A549 (cell line): ENCODE results near the gene TRAM2. TPM values are rescaled to one million over a fixed set of nuclear protein-coding genes. Genes with fewer than 3 reads are reported as not detected.
"Not testable (repeated sequence)": the region's sequence is repeated elsewhere in the genome, so short reads cannot be mapped to it uniquely, and the experiment has no call there.

ENCODE experiments used
- ATAC-seq, 2 experiments: fragments of 200-7000 bp in 1 of 2; fragments of >200 bp in 1 of 2; cut with Nextera tagmentation in 1 of 2; cut with Tn5 transposase in 1 of 2; 3 replicates each; pipeline versions ENCODE4 v1.8.0 to v1.9.1; 2018 to 2020; ENCODE audit warnings: mild to moderate bottlenecking in 1 of 2, moderate library complexity in 1 of 2
- CTCF ChIA-PET: fragments of 300-600 bp; sonication (Branson Sonifier 250); formaldehyde crosslinking; extraction: SDS; loops from one replicate; lab custom pipeline; 2021; ENCODE audit warnings: antibody characterized with exemption, inconsistent platforms; lab: Yijun Ruan, JAX
- POLR2A ChIA-PET: fragments of 350-600 bp; formaldehyde crosslinking; extraction: SDS; loops from one replicate; lab custom pipeline; 2021; ENCODE audit warnings: antibody characterized with exemption, inconsistent platforms; lab: Yijun Ruan, JAX
- DNase-seq, 2 experiments: peaks; one replicate each; pipeline versions ENCODE4 v3.0.0 to v3.0.0-alpha.2; 2011 to 2016; ENCODE audit warnings: low read depth in 1 of 2, low spot score in 1 of 2
- FAIRE-seq: peaks from 2 replicates; lab custom pipeline; 2011; peaks lifted over from hg19 to GRCh38; lab: Jason Lieb, UNC
- H3K27ac ChIP-seq, 2 experiments: fragments of >200 bp; sonication (Bioruptor Twin); formaldehyde crosslinking; 3 replicates each; pipeline ENCODE4 v1.5.1; 2016 to 2017
- H3K4me1 ChIP-seq: fragments of >200 bp; sonication (Bioruptor Twin); formaldehyde crosslinking; 3 replicates; pipeline ENCODE4 v1.6.1; 2016
- H3K4me2 ChIP-seq: fragments of >200 bp; sonication (Bioruptor Twin); formaldehyde crosslinking; 3 replicates; pipeline ENCODE4 v1.6.1; 2016
- H3K4me3 ChIP-seq: fragments of >200 bp; sonication (Bioruptor Twin); formaldehyde crosslinking; 3 replicates; pipeline ENCODE4 v1.5.1; 2016
- H3K9me3 ChIP-seq: fragments of >200 bp; sonication (Bioruptor Twin); formaldehyde crosslinking; 3 replicates; pipeline ENCODE4 v1.6.1; 2016
- CBX8 ChIP-seq: fragments of 200-600 bp; sonication (generic); IDR thresholded peaks from 2 replicates; pipeline ENCODE4 v1.6.1; 2016
- EHMT2 ChIP-seq: fragments of 200-600 bp; sonication (generic); IDR thresholded peaks from 2 replicates; pipeline ENCODE4 v1.6.1; 2016; ENCODE audit warnings: antibody characterized with exemption, low read depth, mild to moderate bottlenecking, moderate library complexity
- FOXS1 ChIP-seq: fragments of 250-450 bp; sonication (Bioruptor Pico); IDR thresholded peaks from 2 replicates; pipeline ENCODE4 v1.5.0; 2020; ENCODE audit warnings: mild to moderate bottlenecking, moderate library complexity
- HEYL ChIP-seq: fragments of 250-450 bp; sonication (Bioruptor Pico); IDR thresholded peaks from 2 replicates; pipeline ENCODE4 v1.8.0; 2021; ENCODE audit warnings: mild to moderate bottlenecking, moderate library complexity
- HOXA7 ChIP-seq: fragments of 250-450 bp; sonication (Bioruptor Pico); IDR thresholded peaks from 2 replicates; pipeline ENCODE4 v1.5.0; 2020; ENCODE audit warnings: mild to moderate bottlenecking, moderate library complexity
- JUNB ChIP-seq: fragments of >200 bp; sonication (Bioruptor Twin); formaldehyde crosslinking; IDR thresholded peaks from 2 replicates; pipeline ENCODE4 v1.6.1; 2016
- KDM5A ChIP-seq: fragments of 200-600 bp; sonication (generic); IDR thresholded peaks from 2 replicates; pipeline ENCODE4 v1.6.1; 2016; ENCODE audit warnings: antibody characterized with exemption, mild to moderate bottlenecking
- PBX3 ChIP-seq: IDR thresholded peaks from 2 replicates; pipeline ENCODE4 v1.6.1; 2012
- RAD21 ChIP-seq, 2 experiments: fragments of >200 bp in 1 of 2; sonication (Bioruptor Twin) in 1 of 2; formaldehyde crosslinking in 1 of 2; IDR thresholded peaks in 1 of 2; conservative IDR thresholded peaks in 1 of 2; 2 replicates in 1 of 2; 3 replicates in 1 of 2; pipeline ENCODE4 v1.6.1; 2012 to 2018; ENCODE audit warnings: inconsistent platforms in 1 of 2
- RARB ChIP-seq: fragments of 250-450 bp; sonication (Bioruptor Pico); IDR thresholded peaks from 2 replicates; pipeline ENCODE4 v1.8.0; 2021; ENCODE audit warnings: mild to moderate bottlenecking, moderate library complexity
- RNF2 ChIP-seq: fragments of 200-600 bp; sonication (generic); IDR thresholded peaks from 2 replicates; pipeline ENCODE4 v1.6.1; 2016; ENCODE audit warnings: low read depth, mild to moderate bottlenecking, antibody characterized with exemption, moderate library complexity, borderline replicate concordance
- SMC3 ChIP-seq: fragments of >200 bp; sonication (Bioruptor Twin); formaldehyde crosslinking; IDR thresholded peaks from 3 replicates; pipeline ENCODE4 v1.6.1; 2018; ENCODE audit warnings: inconsistent platforms
- ZC3H11A ChIP-seq: fragments of 450-650 bp; IDR thresholded peaks from 2 replicates; pipeline ENCODE4 v1.6.1; 2014; ENCODE audit warnings: antibody characterized with exemption, mild to moderate bottlenecking
- ZFP36 ChIP-seq: fragments of 450-650 bp; IDR thresholded peaks from 2 replicates; pipeline ENCODE4 v1.6.1; 2014; ENCODE audit warnings: borderline replicate concordance; ENCODE audit not compliant: partially characterized antibody
- WGBS: methylation state at CpG from one replicate; pipeline ENCODE4 v1.1.6; 2017; ENCODE audit errors: missing lambda C conversion rate; 5-methylcytosine and 5-hydroxymethylcytosine counted together
- polyA plus RNA-seq, 4 experiments: library from polyadenylated mRNA; depleted of rRNA in 3 of 4; stranded (reverse); fragments of >200 nt; fragmentation: RNase III in 1 of 4; extraction: RNeasy Plus Mini Kit Qiagen cat#74134 plus additional on column Dnase treatment in 1 of 4; gene quantifications; 2 replicates in 3 of 4; 3 replicates in 1 of 4; pipeline ENCODE4 v1.2.3, GENCODE V29; 2011 to 2017
- TF ChIP-seq, protein P1 (sequence below): fragments of 250-450 bp; sonication (Bioruptor Pico); IDR thresholded peaks from 2 replicates; pipeline ENCODE4 v1.5.0; 2020; ENCODE audit warnings: low read depth, mild to moderate bottlenecking, moderate library complexity
- TF ChIP-seq, protein P2 (sequence below): fragments of 200-600 bp; sonication (generic); IDR thresholded peaks from 2 replicates; pipeline ENCODE4 v1.6.1; 2016; ENCODE audit warnings: antibody characterized with exemption, mild to moderate bottlenecking, moderate library complexity
- TF ChIP-seq, protein P3 (sequence below): fragments of >200 bp; sonication (Bioruptor Twin); formaldehyde crosslinking; IDR thresholded peaks from 2 replicates; pipeline ENCODE4 v1.6.1; 2016

TRAM2 gene
- polyA plus RNA-seq, 2 of the 4 experiments (the other 2 are of a cell fraction), result 16.4 to 25.4 TPM

DNA sequence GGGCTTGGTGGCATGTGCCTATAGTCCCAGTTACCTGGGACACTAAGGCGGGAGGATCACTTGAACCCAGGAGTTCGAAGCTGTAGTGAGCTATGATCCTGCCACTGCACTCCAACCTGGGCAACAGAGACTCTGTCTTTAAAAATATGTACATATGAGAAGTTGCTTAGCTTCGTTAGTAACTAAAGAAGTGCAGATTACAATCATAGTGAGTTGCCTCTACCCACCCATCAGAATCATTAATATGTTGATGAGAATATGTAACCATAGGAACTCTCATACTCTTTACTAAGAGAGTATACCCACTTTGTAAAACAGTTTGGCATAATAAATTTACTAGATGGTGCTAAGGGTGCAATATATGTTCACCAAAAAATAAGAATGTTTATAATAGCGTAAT is 102.7 kb downstream of the TRAM2 start (continued):
- TF ChIP-seq PBX3, result no peak
- TF ChIP-seq, protein P1, sequence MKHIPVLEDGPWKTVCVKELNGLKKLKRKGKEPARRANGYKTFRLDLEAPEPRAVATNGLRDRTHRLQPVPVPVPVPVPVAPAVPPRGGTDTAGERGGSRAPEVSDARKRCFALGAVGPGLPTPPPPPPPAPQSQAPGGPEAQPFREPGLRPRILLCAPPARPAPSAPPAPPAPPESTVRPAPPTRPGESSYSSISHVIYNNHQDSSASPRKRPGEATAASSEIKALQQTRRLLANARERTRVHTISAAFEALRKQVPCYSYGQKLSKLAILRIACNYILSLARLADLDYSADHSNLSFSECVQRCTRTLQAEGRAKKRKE (CRISPR knock-in tag), result no peak

- H3K4me2 ChIP-seq, H3K9me3 ChIP-seq, H3K4me1 ChIP-seq, ATAC-seq, H3K27ac ChIP-seq, CTCF ChIA-PET, H3K4me3 ChIP-seq, POLR2A ChIA-PET, FAIRE-seq, DNase-seq: not testable (repeated sequence)
- WGBS, result 58% methylated on average over 2 of the region's 2 CpGs
Observed at GRCh38 chr6:52461194-52461593, 115.7 kb downstream of the TRAM2 start.

- 91% methylated on average over 2 of the region's 2 CpGs for WGBS
- H3K9me3 ChIP-seq, result no peaks in the 10 kb centered on the region
- ChIA-PET CTCF (interaction anchor here (0.9 kb wide), 1 partner anchor 141 kb away, joined by 3 read pairs; no protein-coding TSS in a partner anchor), POLR2A (no interaction called here)
- 0 out of 3 replicates have a peak, but pooled peaks cover 5% of the 10 kb centered on the region for H3K4me1 ChIP-seq
- FAIRE-seq (no peak), ATAC-seq (no peak), DNase-seq (no peak)
- no peak overlapping the region for H3K27ac ChIP-seq
- no peak for TF ChIP-seq EHMT2
- no peak for TF ChIP-seq RNF2
- TF ChIP-seq HEYL (CRISPR knock-in tag), result no peak
- no peak for TF ChIP-seq KDM5A
- TF ChIP-seq, protein P2, sequence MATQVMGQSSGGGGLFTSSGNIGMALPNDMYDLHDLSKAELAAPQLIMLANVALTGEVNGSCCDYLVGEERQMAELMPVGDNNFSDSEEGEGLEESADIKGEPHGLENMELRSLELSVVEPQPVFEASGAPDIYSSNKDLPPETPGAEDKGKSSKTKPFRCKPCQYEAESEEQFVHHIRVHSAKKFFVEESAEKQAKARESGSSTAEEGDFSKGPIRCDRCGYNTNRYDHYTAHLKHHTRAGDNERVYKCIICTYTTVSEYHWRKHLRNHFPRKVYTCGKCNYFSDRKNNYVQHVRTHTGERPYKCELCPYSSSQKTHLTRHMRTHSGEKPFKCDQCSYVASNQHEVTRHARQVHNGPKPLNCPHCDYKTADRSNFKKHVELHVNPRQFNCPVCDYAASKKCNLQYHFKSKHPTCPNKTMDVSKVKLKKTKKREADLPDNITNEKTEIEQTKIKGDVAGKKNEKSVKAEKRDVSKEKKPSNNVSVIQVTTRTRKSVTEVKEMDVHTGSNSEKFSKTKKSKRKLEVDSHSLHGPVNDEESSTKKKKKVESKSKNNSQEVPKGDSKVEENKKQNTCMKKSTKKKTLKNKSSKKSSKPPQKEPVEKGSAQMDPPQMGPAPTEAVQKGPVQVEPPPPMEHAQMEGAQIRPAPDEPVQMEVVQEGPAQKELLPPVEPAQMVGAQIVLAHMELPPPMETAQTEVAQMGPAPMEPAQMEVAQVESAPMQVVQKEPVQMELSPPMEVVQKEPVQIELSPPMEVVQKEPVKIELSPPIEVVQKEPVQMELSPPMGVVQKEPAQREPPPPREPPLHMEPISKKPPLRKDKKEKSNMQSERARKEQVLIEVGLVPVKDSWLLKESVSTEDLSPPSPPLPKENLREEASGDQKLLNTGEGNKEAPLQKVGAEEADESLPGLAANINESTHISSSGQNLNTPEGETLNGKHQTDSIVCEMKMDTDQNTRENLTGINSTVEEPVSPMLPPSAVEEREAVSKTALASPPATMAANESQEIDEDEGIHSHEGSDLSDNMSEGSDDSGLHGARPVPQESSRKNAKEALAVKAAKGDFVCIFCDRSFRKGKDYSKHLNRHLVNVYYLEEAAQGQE, result no peak
- H3K4me3 ChIP-seq, result no peak overlapping the region
- no peak overlapping the region for H3K4me2 ChIP-seq
Observed at GRCh38 chr6:52457096-52457495, 119.8 kb downstream of the TRAM2 start.

DNA sequence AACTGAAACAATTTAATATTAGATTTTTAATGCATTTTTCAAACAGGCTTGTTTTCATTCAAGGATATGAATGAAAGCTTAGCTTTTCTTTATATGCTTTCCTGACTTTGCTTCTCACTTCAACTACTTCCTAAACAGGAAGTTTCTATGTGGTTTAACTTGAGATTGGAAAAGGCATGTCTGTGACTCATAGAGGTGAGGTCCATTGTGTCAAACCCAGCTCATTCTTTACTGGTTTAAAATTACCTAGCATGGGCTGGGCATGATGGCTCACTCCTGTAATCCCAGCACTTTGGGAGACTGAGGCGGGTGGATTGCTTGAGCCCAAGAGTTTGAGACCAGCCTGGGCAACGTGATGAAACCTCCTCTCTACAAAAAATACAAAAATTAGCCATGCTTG is 122.3 kb downstream of the TRAM2 start:
- DNase-seq (no peak), FAIRE-seq (no peak), ATAC-seq (no peak)
- Histone ChIP-seq H3K4me1 (0 out of 3 replicates have a peak, but pooled peaks cover 5% of the 10 kb centered on the region), H3K4me3 (no peak overlapping the region), H3K9me3 (no peaks in the 10 kb centered on the region), H3K27ac (no peak overlapping the region), H3K4me2 (no peak overlapping the region)
- no peak for TF ChIP-seq FOXS1 (CRISPR knock-in tag)
- no peak for TF ChIP-seq SMC3
- TF ChIP-seq HEYL (CRISPR knock-in tag), result no peak
- TF ChIP-seq RAD21 (conservative IDR thresholded peaks at IDR 0.05 in 1 of 2, IDR thresholded peaks at IDR 0.05 in 1 of 2), result no peak
- TF ChIP-seq PBX3, result no peak
- TF ChIP-seq, protein P2, result no peak
- TF ChIP-seq HOXA7, result no peak
- TF ChIP-seq, protein P3, sequence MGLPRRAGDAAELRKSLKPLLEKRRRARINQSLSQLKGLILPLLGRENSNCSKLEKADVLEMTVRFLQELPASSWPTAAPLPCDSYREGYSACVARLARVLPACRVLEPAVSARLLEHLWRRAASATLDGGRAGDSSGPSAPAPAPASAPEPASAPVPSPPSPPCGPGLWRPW, result no peak
- no peak for TF ChIP-seq CBX8
- TF ChIP-seq JUNB, result no peak
- no peak for TF ChIP-seq ZC3H11A
- TF ChIP-seq ZFP36, result no peak
- no peak for TF ChIP-seq KDM5A
- TF ChIP-seq RARB (CRISPR knock-in tag), result no peak
- 82% methylated on average over 2 of the region's 2 CpGs for WGBS
- CTCF ChIA-PET, result interaction anchor here (1.0 to 1.9 kb wide), 2 partner anchors 27 to 37 kb away, joined by 4 read pairs; no protein-coding TSS in a partner anchor
- POLR2A ChIA-PET, result no interaction called here
